COLO668 (cell line): ENCODE measurements around the gene SRD5A3.

Experiments
- DNase-seq: peaks from one replicate; lab custom pipeline; 2025; ENCODE audit not compliant: unreplicated experiment; lab: John Stamatoyannopoulos, UW

The SRD5A3 gene

DNA sequence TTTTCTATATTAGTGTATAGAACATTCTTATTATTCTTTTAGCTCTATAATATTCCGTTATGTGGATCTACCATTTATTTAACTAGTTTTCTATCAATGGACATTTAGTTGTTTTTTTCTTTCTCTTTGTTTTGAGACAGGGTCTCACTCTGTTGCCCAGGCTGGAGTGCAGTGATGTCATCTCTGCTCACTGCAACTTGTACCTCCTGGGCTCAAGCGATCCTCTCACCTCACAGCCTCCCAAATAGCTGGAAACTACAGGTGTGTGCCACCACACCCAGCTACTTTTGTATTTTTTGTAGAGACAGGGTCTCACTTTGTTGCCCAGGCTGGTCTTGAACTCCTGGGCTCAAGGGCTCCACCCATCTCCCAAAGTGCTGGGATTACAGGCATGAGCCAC lies 60.5 kb downstream of the SRD5A3 start:
- no peak for DNase-seq

DNA sequence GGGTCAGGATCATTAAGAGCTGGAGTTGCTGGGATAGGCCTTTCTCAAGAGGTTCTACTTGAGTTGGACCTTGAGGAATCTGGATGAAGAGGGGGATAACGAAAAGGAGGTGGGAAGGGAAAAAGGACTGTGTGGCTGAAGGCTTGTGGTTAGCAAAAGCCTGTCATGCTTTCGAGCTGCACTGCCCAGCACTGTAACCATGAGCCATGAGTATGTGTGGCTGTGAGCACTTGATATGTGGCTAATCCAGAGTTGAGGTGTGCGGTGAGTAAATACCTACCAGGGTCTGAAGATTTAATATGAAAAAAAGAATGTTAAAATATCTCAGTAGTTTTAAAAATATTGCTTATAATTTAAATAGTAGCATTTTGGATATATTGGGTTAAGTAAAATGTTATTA lies 61.1 kb downstream of the SRD5A3 start:
- no peak for DNase-seq

DNA sequence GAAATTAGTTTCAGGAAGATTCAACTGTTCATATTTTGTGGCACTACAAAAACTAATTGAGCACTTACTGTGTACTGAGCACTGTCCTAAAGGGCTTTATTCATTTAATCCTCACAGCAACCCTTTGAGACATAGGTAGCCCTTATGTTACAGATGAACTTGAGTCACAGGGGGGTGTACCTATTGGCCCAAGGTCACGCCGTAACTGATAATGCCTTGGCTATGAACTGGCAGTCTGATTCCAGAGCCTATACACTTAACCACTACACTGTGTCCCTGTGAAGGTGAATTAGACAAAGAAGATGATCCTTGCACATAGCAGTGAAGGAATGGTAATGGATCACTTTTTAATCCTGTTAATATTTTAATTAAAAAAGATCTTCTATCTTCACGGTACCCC lies 61.7 kb downstream of the SRD5A3 start:
- no peak for DNase-seq

DNA sequence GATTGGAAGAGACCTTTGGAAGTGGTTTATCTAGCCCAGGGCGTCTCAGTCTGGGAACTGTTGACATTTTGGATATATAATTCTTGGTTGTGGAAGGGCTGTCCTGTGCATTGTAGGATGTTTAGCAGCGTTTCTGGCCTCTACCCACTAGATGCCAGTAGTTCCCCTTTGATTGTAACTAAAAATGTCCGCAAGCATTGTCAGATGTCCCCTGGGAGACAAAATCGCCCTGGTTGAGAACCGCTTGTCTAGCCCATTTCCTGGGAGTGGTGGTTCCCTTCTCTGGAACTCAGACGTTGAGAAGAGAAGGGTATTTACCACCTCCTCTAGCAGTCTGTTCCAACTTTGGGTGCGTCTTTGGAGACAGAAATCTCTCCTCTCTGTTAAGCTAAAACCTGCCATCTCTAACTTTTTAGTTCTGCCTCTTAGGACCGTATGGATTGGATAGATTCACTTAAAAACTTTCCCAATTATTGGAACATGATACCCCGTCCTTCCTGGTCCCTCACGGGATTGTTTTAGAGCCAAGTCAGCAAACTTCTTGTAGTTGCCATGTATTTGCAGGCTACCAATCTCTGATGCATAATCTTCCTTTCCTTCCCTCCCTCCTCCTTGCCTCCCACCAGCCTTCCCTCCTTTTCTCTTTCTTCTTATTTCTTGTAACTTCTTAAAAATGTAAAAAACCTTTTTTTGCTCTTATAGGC lies 63.6 kb downstream of the SRD5A3 start:
- no peak for DNase-seq

- DNase-seq, result no peak
Observed at GRCh38 chr4:55410431-55410830, 64.4 kb downstream of the SRD5A3 start.

GRCh38 chr4:55411621-55412020 lies 65.6 kb downstream of the SRD5A3 start:
- DNase-seq, result no peak

GRCh38 chr4:55416176-55416575 lies 70.1 kb downstream of the SRD5A3 start:
- DNase-seq, result no peak
